Posterior vena cava (tissue), 2 donors: ENCODE data around the gene ZNF670. TPM values are rescaled to one million over a fixed set of nuclear protein-coding genes. Genes with fewer than 3 reads are reported as not detected.
"Not testable (repeated sequence)": the region's sequence is repeated elsewhere in the genome, so short reads cannot be mapped to it uniquely, and the experiment has no call there.

Experiments used
- DNase-seq: peaks from one replicate; pipeline ENCODE4 v3.0.0-alpha.2; 2020; ENCODE audit warnings: low spot score
- intact Hi-C, 2 donors: fragments of 100-400 bp; cut with DNase I; formaldehyde crosslinking; loops; one replicate each; pipeline versions ENCODE4 v1.14.1 to v1.14.2; 2022 to 2023
- long read RNA-seq, 2 donors: library from polyadenylated mRNA; unstranded; transcript quantifications; one replicate each; pipeline ENCODE4 v2.0.0, GENCODE V29; 2020 to 2021
- total RNA-seq, 2 donors: library from RNA; stranded (reverse); fragmentation: NEBNext Ultra II Directional; extraction: Animal tissue kit (Norgen Biotek cat#: 25700); gene quantifications; one replicate each; pipeline ENCODE4 v1.2.1, GENCODE V29; 2021
- donor health status: DM: yes; HTN: yes; CAD: no.
- donor health status: DM: yes; HTN: yes; CAD: no.

Gene ZNF670
- total RNA-seq, result 1 to 10 TPM; 3.3 to 3.9 TPM
- long read RNA-seq, donor 1, partial matches to known transcripts, result 0 of 3 reads
- long read RNA-seq, donor 1, other reads (novel, unspliced or antisense), result 0 of 3 reads
- long read RNA-seq, donor 2, partial matches to known transcripts, result 0 of 4 reads
- long read RNA-seq, donor 2, other reads (novel, unspliced or antisense), result 0 of 4 reads

DNA sequence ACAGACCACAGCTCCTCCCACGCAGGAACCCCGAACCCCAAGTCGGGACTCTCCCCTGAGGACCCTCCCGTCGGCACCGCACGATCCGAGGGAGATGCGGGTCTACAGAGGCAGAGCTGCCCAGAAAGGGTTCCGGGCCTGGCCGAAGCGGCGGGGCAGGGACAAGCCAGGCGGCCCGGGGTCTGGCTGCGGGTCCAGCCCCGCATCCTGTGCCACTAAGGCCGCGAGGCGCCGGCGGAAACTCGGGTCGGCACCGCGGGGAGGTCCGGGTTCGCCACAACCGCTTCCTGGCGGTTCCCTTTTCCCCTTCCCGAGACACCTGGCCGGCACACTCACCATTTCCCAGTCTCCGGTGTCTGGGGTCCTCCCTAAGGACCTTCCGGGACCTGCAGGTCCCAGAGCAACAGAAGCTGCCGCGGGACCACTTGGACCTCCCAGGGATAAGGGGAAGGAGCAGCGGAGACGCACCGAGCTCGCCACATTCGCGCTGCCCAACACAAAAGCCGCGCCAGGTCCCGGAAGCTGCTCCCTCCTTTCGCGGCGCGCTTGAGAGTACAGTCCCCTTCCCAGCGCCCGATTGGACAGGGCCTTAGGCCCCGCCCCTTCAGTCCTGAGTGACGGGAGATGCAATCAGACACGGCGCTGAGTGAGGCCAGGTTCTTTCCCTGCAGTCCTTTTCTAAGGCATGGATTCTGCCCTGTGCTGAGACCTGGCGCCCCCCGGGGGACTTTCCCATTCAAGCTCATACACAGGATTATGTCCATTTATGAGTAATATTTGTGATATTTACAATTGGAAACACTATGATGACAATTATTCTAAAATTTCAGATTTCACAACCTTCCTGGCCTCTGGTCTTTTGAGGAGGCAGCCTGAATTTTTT lies at the start of gene ZNF670:
Gene ZNF670 (minus strand): TSS at position 554 of the 883 bp plus-strand sequence. CDS start 215 bp downstream, at position 339.
- DNase-seq, result peak; percentile 98
- intact Hi-C loops, result no loop called here

DNA sequence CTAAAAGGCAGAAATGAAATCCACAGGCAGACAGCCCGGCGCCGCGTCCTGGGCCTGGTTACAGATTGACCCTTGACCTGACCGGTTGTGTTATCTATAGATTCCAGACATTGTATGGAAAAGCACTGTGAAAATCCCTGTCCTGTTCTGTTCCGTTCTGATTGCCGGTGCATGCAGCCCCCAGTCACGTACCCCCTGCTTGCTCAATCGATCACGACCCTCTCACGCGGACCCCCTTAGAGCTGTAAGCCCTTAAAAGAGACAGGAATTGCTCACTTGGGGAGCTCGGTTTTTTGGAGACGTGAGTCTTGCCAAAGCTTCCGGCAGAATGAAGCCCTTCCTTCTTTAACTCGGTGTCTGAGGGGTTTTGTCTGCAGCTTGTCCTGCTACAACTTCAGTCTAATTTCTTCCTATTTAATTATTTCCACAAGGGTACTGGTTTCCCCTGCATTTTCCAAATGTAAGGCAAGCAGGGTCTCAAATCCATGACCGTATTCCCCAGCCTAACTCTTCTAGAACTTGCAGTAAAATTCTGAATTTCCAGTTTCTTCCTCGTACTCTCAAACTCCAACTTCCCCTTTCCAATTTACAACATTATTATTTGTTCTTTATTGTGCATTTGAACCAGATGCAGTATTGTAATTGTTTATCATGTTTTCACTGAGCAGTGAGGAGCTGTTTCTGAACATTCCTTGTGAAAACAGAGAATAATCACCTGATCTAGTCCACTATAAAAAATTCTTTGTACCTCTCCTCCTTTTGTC lies 49.1 kb upstream of the ZNF670 start:
- DNase-seq, intact Hi-C loops: not testable (repeated sequence)

- intact Hi-C loops, DNase-seq: not testable (repeated sequence)
These were observed 48.0 kb upstream of the ZNF670 start for GRCh38 chr1:247126601-247127000.

- intact Hi-C loops, result not testable (repeated sequence)
These were observed 47.6 kb upstream of the ZNF670 start for GRCh38 chr1:247126166-247126565.

GRCh38 chr1:247121382-247121781 lies 42.8 kb upstream of the ZNF670 start:
- intact Hi-C loops, result no loop called here
- no peak for DNase-seq

More at GRCh38 chr1:247126166-247126565, 47.6 kb upstream of the ZNF670 start:
- DNase-seq, result not testable (repeated sequence)

DNA sequence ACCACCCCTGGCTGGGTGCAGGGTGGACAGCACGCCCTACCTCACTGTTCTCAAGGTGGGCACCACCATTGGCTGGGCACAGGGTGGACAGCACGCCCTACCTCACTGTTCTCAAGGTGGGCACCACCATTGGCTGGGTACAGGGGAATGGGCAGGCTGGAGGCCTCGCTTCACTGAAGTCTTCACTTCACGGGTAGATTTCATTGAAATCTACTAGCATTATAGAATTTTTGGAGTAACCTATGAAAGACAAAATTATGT lies 41.7 kb upstream of the ZNF670 start:
- DNase-seq, intact Hi-C loops: not testable (repeated sequence)

GRCh38 chr1:247119600-247120407 lies 41.2 kb upstream of the ZNF670 start:
- intact Hi-C loops, result no loop called here
- DNase-seq, result no peak

GRCh38 chr1:247118946-247119446 lies 40.4 kb upstream of the ZNF670 start:
- DNase-seq, result no peak
- intact Hi-C loops, result no loop called here

GRCh38 chr1:247115545-247115944 lies 36.9 kb upstream of the ZNF670 start:
- intact Hi-C loops, result no loop called here

GRCh38 chr1:247115141-247115510 lies 36.5 kb upstream of the ZNF670 start:
- intact Hi-C loops, result no loop called here
- DNase-seq, result no peak

More at GRCh38 chr1:247115545-247115944, 36.9 kb upstream of the ZNF670 start:
- DNase-seq, result no peak

- intact Hi-C loops, result no loop called here
- DNase-seq, result no peak
These were observed 35.9 kb upstream of the ZNF670 start for GRCh38 chr1:247114351-247115140.

DNA sequence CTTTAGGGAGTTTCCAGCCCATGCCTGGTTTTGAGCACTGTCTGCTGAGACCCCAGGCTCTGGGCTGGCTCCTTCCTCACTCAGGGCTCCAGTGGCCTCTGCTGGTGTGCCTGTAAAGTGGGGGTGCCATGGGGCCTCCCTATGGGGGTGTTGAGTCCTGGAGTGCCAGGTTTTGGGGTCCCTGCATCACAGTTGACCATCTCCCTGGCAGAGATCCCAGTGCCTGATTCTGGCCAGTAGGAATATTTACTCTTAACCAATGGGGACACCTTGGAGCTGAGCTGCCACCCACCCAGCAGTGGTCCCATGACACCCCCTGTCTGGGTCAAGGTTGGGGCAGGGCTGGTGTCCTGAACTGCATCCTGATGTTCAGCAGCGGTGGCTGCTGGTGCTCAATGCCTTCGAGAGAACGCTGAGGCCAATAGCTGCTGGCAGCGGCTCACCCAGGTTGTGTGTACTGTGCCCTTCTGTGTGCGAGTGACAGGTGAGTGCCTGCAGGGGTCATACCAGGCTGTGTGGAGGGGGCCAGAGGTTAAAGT lies 35.2 kb upstream of the ZNF670 start:
- intact Hi-C loops, result no loop called here
- DNase-seq, result no peak

GRCh38 chr1:247113094-247113497 lies 34.5 kb upstream of the ZNF670 start:
- no peak for DNase-seq
- intact Hi-C loops, result no loop called here

DNA sequence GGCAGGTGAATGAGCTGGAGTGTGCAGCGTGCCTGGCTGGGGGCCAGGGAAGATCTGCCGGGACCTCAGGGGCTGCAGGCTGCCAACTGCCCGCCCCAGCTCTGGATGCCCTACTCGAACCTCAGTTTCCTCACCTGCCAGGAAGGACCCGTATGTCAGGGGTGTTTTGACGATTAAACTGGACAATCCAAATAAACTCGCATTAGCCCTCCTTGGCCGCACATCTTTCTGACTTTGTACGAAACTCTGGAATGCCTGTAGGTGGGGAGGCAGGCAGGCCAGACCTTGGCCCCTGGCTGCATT lies 33.8 kb upstream of the ZNF670 start:
- DNase-seq, result no peak
- intact Hi-C loops, result no loop called here

- peak; percentile 92 for DNase-seq
These were observed 33.3 kb upstream of the ZNF670 start for GRCh38 chr1:247111700-247112478.

DNA sequence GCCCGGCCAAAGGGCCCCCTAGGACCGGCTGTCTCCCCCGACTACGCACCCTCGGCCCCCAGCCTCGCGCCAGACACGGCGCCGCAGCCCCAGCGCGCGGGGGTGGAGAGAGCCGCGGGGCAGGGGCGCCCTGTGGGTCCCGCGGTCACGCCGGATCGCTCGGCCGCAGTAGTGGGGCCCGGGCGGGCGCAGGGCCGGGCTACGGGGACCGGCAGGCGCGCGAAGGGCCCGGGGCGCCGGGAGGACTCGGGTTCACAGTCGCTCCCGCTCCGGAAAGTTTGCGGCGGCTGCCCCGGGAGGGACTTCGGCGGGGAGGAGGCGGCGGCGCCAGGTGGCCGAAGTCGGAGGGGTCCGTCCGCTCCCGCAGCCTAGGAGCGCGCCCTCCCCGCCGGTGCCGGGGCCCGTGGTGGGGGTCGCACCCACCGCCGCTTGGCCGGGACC lies 32.7 kb upstream of the ZNF670 start:
- no peak for DNase-seq

More at GRCh38 chr1:247111700-247112478, 33.3 kb upstream of the ZNF670 start:
- intact Hi-C loops, result no loop called here

DNA sequence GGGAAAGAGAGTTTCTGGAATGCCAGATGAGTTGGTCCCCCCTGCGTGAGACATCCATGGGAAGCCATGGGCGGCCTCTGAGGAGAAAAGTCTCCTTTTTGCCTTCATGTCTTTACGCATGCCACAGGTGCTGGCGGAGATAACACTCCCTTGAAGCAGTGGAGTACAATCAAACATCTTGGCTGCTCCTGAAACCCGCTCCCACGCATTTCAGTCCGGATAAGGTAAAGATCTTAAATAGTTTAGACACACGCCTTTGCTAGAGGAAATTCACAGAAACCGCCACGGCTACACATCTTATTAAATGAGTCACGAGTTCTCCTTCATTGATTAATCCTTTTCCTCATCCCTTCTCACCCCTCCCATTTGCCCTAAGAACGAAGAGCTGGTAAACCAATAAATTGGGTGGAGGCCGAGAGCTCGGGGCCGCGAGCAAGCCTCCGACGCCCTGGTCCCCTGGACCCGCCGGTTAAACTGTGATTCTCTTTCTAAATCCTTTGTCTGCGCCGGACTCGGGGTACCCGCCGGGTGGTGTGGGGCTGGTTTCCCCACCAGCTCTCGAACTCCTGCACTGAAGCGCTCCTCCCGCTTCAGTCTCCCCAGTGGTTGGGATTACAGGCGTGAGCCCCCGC lies 32.1 kb upstream of the ZNF670 start:
- no peak for DNase-seq
- intact Hi-C loops, result no loop called here

More for the DNA sequence above, 32.7 kb upstream of the ZNF670 start:
- intact Hi-C loops, result no loop called here
